HUES6 (cell line): Measurements from ENCODE around the gene GPR176.
A peak's percentile ranks its signal among the peaks of the same experiment; 100 is the strongest.

Experiments used
- H3K27ac ChIP-seq: 2 replicates; pipeline ENCODE4 v1.7.0; 2013; ENCODE audit warnings: low read depth, mild to moderate bottlenecking, low read length, inconsistent platforms
- H3K27me3 ChIP-seq: 2 replicates; pipeline ENCODE4 v1.6.1; 2013; ENCODE audit warnings: low read length; ENCODE audit not compliant: control insufficient read depth, insufficient read depth
- H3K36me3 ChIP-seq: 2 replicates; pipeline ENCODE4 v1.6.1; 2013; ENCODE audit warnings: low read length; ENCODE audit not compliant: control insufficient read depth, insufficient read depth
- H3K4me1 ChIP-seq: 2 replicates; pipeline ENCODE4 v1.6.1; 2013; ENCODE audit warnings: low read length; ENCODE audit not compliant: control insufficient read depth, insufficient read depth
- H3K4me3 ChIP-seq: 2 replicates; pipeline ENCODE4 v1.5.1; 2013; ENCODE audit warnings: low read depth, low read length
- H3K9ac ChIP-seq: one replicate; pipeline ENCODE4 v1.6.1; 2013; ENCODE audit warnings: mild to moderate bottlenecking, low read length
- H3K9me3 ChIP-seq: 2 replicates; pipeline ENCODE4 v1.6.1; 2013; ENCODE audit warnings: low read depth, low read length; ENCODE audit not compliant: control insufficient read depth, insufficient read depth

The GPR176 gene

GRCh38 chr15:39795486-39795885 is 124.6 kb downstream of the GPR176 start:
- Histone ChIP-seq H3K9ac (no peak overlapping the region), H3K9me3 (no peaks in the 10 kb centered on the region), H3K4me1 (peaks cover 6% of the 10 kb centered on the region; the same call in 1 of the 2 replicates), H3K4me3 (no peak overlapping the region), H3K27me3 (no peaks in the 10 kb centered on the region), H3K36me3 (peaks cover 2% of the 10 kb centered on the region; the same call in 1 of the 2 replicates), H3K27ac (no peak overlapping the region)

- H3K4me1 ChIP-seq: peaks cover 6% of the 10 kb centered on the region; the same call in 1 of the 2 replicates
- no peak overlapping the region for H3K9ac ChIP-seq
- H3K9me3 ChIP-seq: no peaks in the 10 kb centered on the region
- no peak overlapping the region for H3K27ac ChIP-seq
- no peaks in the 10 kb centered on the region; the same call in 1 of the 2 replicates for H3K36me3 ChIP-seq
- no peak overlapping the region for H3K4me3 ChIP-seq
- H3K27me3 ChIP-seq: no peaks in the 10 kb centered on the region
Measured at GRCh38 chr15:39794954-39795353, 125.1 kb downstream of the GPR176 start.

GRCh38 chr15:39793923-39794322 is 126.1 kb downstream of the GPR176 start:
- Histone ChIP-seq H3K27ac (no peak overlapping the region), H3K4me1 (peaks cover 8% of the 10 kb centered on the region; the same call in 1 of the 2 replicates), H3K27me3 (no peaks in the 10 kb centered on the region), H3K9me3 (no peaks in the 10 kb centered on the region), H3K9ac (no peak overlapping the region), H3K36me3 (no peaks in the 10 kb centered on the region; the same call in 1 of the 2 replicates), H3K4me3 (no peak overlapping the region)

- Histone ChIP-seq H3K9ac (no peak overlapping the region), H3K4me3 (no peak overlapping the region), H3K27ac (no peak overlapping the region), H3K27me3 (no peaks in the 10 kb centered on the region), H3K36me3 (no peaks in the 10 kb centered on the region), H3K9me3 (no peaks in the 10 kb centered on the region), H3K4me1 (peaks cover 18% of the 10 kb centered on the region)
Measured at GRCh38 chr15:39792844-39793335, 127.2 kb downstream of the GPR176 start.

GRCh38 chr15:39792025-39792843 is 127.8 kb downstream of the GPR176 start:
- H3K4me3 ChIP-seq: no peak overlapping the region
- H3K4me1 ChIP-seq: peaks cover 25% of the 10 kb centered on the region
- H3K27me3 ChIP-seq: no peaks in the 10 kb centered on the region
- H3K9me3 ChIP-seq: no peaks in the 10 kb centered on the region
- no peak overlapping the region for H3K9ac ChIP-seq
- no peak overlapping the region for H3K27ac ChIP-seq
- no peaks in the 10 kb centered on the region for H3K36me3 ChIP-seq

- Histone ChIP-seq H3K36me3 (no peaks in the 10 kb centered on the region), H3K9ac (no peak overlapping the region), H3K27ac (no peak overlapping the region), H3K9me3 (no peaks in the 10 kb centered on the region), H3K27me3 (no peaks in the 10 kb centered on the region), H3K4me3 (no peak overlapping the region), H3K4me1 (peaks cover 42% of the 10 kb centered on the region)
Measured at GRCh38 chr15:39789736-39790135, 130.3 kb downstream of the GPR176 start.

GRCh38 chr15:39788800-39789565 is 131.1 kb downstream of the GPR176 start:
- peaks cover 42% of the 10 kb centered on the region for H3K4me1 ChIP-seq
- H3K27ac ChIP-seq: no peak overlapping the region

GRCh38 chr15:39788108-39788507 is 132.0 kb downstream of the GPR176 start:
- no peaks in the 10 kb centered on the region for H3K36me3 ChIP-seq
- no peaks in the 10 kb centered on the region for H3K9me3 ChIP-seq
- H3K4me3 ChIP-seq: no peak overlapping the region
- H3K9ac ChIP-seq: no peak overlapping the region
- no peak overlapping the region for H3K27ac ChIP-seq
- H3K4me1 ChIP-seq: peaks cover 42% of the 10 kb centered on the region
- no peaks in the 10 kb centered on the region for H3K27me3 ChIP-seq

More at GRCh38 chr15:39788800-39789565, 131.1 kb downstream of the GPR176 start:
- Histone ChIP-seq H3K27me3 (no peaks in the 10 kb centered on the region), H3K9me3 (no peaks in the 10 kb centered on the region), H3K4me3 (no peak overlapping the region), H3K9ac (no peak overlapping the region), H3K36me3 (no peaks in the 10 kb centered on the region)

- Histone ChIP-seq H3K27me3 (no peaks in the 10 kb centered on the region), H3K4me3 (no peak overlapping the region), H3K9me3 (no peaks in the 10 kb centered on the region), H3K27ac (no peak overlapping the region), H3K9ac (no peak overlapping the region), H3K36me3 (no peaks in the 10 kb centered on the region), H3K4me1 (peaks cover 42% of the 10 kb centered on the region)
Measured at GRCh38 chr15:39787479-39787878, 132.6 kb downstream of the GPR176 start.

GRCh38 chr15:39786447-39787056 is 133.5 kb downstream of the GPR176 start:
- Histone ChIP-seq H3K9ac (peak overlapping the region; percentile 23), H3K27ac (no peak overlapping the region), H3K4me1 (peaks cover 42% of the 10 kb centered on the region), H3K36me3 (no peaks in the 10 kb centered on the region), H3K27me3 (no peaks in the 10 kb centered on the region), H3K9me3 (no peaks in the 10 kb centered on the region), H3K4me3 (peak overlapping the region; percentile 4; the same call in 1 of the 2 replicates)
